GM21423 (cell line): ENCODE data around the gene XCR1.

Source experiments
- ATAC-seq: cut with Tn5 transposase; IDR thresholded peaks from one replicate; pipeline ENCODE4 v1.9.1; 2021; ENCODE audit warnings: mild to moderate bottlenecking, moderate library complexity; ENCODE audit not compliant: unreplicated experiment

The XCR1 gene

GRCh38 chr3:45984331-45985312, 42.7 kb downstream of the XCR1 start:
- no peak for ATAC-seq

DNA sequence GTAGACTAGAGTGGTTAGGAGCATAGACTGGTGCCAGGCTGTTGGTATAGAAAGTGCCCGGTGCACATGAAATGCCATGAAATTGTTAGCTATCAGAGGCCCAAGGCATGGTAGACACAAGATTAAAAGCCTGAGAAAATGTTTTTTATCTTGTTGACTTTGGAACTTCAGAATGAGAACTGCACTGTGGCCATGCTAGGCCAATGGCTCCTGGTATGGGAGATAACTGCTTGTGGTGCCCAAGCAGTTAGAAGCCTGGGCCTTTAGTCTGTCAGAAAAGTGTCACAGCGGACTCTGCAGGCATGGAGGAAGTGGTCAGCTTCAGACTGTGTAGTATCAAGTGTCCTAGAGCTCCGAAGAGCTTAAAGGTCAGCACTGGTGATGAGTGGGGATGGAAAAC, 43.5 kb downstream of the XCR1 start:
- ATAC-seq, result no peak

DNA sequence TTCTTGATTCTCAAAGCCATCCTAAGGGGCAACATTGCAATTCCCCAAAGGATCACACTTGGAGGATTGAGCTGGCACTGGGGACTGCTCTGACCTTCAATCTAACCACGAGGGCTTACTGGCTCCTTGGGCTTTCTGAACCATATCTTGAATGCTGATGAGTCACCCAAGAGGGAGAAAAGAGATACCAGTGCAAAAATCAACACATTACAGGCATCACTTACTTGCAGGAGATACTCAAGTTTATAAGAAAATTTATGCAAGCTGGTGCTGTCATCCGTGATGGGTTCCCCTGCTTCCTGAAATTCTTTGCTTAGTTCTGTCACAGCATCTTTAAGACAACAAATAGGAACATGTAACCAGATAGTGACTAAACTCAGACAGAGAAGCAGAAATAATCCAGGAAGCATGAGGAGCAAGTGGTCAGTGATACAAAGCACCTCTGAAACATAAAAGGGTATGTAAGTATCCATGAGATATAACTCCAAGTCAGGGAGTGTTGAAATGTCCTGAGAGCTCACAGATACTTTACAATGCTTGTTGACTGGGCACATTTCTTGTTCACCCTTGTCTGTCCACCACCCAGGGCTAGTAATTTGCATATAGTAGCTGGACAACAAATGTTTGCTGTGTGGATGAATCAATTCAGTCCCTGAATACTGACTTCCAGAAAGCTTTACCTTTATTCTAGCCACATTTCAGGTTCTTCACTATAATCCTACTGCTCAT, 45.8 kb downstream of the XCR1 start:
- no peak for ATAC-seq

DNA sequence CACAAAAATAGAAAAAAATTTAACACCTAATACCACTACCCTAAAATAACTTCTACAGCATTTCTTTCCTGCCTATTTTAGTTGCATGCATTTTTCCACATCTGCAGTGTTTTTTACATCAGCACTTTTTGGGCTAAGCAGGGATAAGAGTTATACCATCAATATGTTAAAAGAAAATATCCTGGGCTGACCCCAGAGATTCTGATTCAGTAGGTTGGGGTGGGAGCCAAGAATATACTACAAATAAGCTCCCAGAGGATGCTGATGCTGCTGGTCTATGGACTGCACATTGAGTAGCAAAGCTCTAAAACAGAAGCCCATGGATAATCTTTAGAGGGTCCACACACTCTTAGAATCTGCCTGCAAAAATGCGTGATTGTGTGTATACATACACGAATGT, 46.5 kb downstream of the XCR1 start:
- ATAC-seq, result no peak

DNA sequence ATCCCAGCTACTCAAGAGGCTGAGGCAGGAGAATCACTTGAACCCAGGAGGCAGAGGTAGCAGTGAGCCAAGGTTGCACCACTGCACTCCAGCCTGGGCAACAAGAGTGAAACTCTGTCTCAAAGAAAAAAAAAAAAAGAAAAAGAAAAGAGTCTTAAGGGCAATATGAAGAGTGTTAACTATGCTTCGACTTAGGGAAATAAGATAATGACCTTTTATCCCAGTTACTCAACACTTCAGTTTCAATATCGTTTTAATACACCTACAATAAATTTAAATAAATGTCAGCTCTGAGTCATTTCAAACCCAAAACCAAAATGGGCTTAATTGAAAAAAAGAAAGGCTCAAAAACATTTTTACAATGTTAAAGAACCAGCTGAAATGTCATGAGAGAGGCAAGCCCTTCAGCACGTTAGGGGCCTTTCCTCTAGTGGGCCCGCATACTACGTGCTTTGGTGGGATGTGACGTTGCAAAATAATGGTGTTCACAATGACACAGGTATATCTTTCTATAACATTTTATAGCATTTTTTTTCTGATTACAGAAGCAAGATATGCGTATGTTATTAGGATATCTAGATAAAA, 47.0 kb downstream of the XCR1 start:
- ATAC-seq, result no peak

DNA sequence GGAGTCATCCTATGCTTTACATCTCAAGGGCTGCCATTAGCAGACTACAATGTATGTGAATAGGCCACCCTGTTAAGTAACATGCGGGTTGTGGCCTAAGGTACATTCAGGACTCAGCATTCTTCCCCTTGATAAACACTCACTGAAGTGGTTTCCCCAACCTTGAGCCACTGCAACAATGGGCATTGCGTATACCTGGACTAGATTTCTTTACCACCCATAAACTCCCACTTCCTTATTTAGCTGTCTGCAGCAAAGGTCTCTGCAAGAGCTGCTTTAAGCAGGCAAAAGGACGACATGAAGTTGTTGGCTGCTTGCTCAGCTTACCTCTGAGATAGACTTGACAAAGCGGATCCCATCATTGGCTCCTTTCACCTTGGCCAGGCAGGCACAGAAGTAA, 47.9 kb downstream of the XCR1 start:
- ATAC-seq, result no peak

DNA sequence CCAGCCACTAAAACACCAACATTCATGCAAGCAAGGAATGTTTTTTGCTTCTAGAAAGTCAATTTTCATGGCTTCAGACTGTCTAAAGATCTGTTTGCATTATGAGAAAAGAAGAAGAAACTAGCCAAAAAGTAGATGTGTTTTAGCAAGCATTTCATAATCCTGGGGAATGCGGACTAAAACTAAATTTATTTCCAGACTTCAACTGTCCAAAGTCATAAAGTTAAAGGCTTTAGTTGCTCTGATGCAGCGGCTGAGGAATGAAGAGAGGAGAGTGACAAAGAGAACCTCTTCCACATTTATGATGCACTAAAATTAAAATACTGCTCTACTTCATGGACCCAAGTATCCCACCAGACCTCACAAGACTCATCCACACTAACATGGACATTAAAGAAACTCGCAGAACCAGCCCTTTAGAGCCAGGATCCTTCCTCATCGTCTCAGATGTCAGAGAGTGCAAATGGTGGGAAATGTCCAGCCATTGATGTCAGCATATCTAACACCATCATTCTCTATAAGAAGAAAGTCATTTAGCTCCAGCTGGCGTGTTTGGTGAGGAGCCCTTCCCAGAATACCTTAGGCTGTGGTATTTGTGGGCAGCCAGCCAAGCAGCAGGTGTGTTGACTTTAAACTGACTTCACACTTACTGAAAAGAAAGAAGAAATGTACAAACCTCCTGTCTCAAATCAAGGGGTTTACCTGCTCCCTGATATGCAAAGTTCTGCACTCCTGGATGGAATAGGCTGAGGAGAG, 49.1 kb downstream of the XCR1 start:
- ATAC-seq, result no peak

GRCh38 chr3:45976191-45977091, 50.8 kb downstream of the XCR1 start:
- no peak for ATAC-seq

DNA sequence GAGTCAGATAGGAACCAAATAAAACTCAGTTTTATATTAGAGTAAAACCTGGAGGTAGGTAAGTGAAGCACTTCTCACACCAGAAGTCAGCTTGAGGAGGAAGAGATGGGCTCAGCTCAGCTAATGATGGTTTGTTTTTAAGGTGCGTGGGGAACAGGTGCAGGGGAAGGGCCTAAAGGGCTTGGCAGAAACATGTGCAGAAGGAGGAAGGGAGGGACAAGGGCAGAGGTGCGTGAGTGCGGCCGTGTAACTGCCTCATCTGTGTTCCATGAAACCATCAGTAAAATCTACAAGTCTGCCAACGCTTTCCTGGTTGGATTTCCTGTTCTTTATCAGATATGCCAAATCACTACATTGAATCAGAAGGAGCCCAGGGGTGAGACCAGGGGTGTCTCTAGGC, 51.6 kb downstream of the XCR1 start:
- no peak for ATAC-seq

GRCh38 chr3:45974686-45975085, 52.6 kb downstream of the XCR1 start:
- ATAC-seq, result no peak

DNA sequence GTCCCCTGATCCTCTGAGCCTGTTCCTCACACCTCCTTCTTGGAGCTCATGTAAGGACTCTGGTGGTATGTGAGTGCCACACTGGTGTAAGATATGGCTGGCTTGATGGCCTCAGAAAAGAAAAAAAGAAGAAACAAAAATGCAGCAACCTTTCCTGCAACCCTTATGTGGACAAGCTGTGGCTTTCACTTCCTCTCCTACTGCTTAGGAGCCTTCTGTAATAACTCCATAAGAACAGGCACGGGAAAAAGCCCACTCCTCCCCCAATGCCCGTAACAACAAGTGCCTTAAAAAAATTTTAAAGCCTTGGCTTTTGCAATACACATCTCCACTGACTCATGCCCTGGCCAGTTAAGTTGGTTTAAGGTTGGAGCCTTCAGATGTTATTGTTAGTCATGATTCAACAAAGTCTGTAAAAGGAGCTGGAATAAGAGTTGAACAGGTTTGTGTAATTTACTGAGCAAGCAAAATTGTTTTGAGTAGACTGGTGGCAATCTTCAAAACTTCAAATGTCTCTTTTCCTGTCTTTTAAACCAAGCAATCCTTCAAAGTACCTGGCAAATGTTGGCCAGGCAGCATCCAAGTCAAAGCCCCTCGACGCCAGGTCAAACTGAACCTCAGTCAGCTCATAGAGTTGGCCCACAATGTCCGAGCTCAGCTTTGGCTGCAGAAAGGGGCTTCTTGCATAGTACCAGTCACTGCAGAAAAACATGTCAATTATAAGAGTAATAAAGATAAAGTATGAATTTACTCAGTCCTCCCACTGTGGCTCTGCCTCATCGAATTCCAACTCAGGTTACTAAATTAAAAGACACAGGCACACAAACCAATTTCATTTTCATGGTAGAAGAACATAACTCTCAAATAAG, 54.5 kb downstream of the XCR1 start:
- ATAC-seq, result peak; percentile 80

DNA sequence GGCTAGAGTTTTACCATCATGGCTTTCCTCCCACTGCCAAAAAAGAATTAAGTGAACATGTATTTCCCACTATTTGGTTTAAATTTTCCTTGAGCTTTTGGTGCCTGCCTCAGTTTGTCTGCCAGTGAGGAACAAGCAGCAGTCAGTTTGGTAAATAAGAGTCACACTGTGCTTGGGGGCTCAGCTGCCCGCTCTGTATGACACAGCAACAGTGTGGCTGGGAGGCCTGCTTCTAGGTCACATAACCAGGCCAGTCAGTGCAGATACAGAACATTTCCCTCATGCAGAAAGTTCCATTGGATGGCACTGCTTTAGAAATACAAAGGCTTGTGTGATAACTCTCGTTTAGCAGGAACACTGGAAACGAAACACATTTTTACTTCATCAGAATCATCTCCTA, 57.3 kb downstream of the XCR1 start:
- no peak for ATAC-seq

GRCh38 chr3:45969116-45969515, 58.2 kb downstream of the XCR1 start:
- ATAC-seq, result no peak

- ATAC-seq, result no peak
Measured at GRCh38 chr3:45968706-45969105, 58.6 kb downstream of the XCR1 start.

- ATAC-seq, result no peak
Measured at GRCh38 chr3:45968149-45968548, 59.1 kb downstream of the XCR1 start.

DNA sequence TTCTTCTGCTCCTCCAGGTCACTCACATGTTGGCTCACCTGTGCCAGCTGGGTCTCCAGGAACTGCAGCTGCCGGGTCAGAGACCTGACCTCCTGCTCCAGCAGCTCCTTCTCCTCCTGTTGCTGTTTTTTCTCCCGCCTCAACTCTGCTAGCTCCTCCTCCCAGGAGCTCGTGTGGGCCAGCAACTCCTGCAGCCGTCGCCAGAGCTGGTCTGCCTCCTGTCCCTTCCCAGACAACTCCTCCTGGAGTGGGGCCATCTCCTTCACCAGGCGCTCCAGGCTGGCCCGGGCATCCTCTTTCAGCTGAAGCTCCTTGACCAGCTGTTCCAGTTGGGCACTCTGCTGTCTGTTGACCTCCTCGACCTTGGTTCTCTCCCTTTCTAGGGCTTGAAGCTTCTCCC, 59.6 kb downstream of the XCR1 start:
- ATAC-seq, result no peak
